Endothelial cell (in vitro differentiated cells): Measurements from ENCODE around the gene ZNF442. TPM values are rescaled to one million over a fixed set of nuclear protein-coding genes. Genes with fewer than 3 reads are reported as not detected.
A peak's percentile ranks its signal among the peaks of the same experiment; 100 is the strongest.
"Not testable (repeated sequence)": the region's sequence is repeated elsewhere in the genome, so short reads cannot be mapped to it uniquely, and the experiment has no call there.

Experiments used
- DNase-seq: peaks from one replicate; pipeline ENCODE4 v3.0.0; 2021; ENCODE audit warnings: low spot score
- H3K27ac Mint-ChIP-seq: one replicate; pipeline ENCODE4 v1.8.0; 2021; ENCODE audit warnings: mixed read lengths, inconsistent platforms; ENCODE audit not compliant: unreplicated experiment
- H3K27me3 Mint-ChIP-seq: one replicate; pipeline ENCODE4 v1.8.0; 2021; ENCODE audit warnings: mild to moderate bottlenecking, moderate library complexity, mixed read lengths, inconsistent platforms; ENCODE audit not compliant: unreplicated experiment
- H3K36me3 Mint-ChIP-seq: one replicate; pipeline ENCODE4 v1.8.0; 2021; ENCODE audit warnings: mild to moderate bottlenecking, low read depth, mixed read lengths, inconsistent platforms; ENCODE audit not compliant: unreplicated experiment
- H3K4me1 Mint-ChIP-seq: one replicate; pipeline ENCODE4 v1.8.0; 2021; ENCODE audit warnings: mild to moderate bottlenecking, mixed read lengths, inconsistent platforms; ENCODE audit not compliant: unreplicated experiment
- H3K4me3 Mint-ChIP-seq: one replicate; pipeline ENCODE4 v1.8.0; 2021; ENCODE audit warnings: mild to moderate bottlenecking, mixed read lengths, inconsistent platforms; ENCODE audit not compliant: unreplicated experiment
- H3K9me3 Mint-ChIP-seq: one replicate; pipeline ENCODE4 v1.8.0; 2021; ENCODE audit warnings: mixed read lengths, inconsistent platforms; ENCODE audit not compliant: unreplicated experiment
- total RNA-seq: library from RNA; stranded (reverse); fragmentation: NEBNext Ultra II Directional; extraction: Animal tissue kit (Norgen Biotek cat#: 25700); gene quantifications from one replicate; pipeline ENCODE4 v1.2.1, GENCODE V29; 2021; ENCODE audit not compliant: unreplicated experiment
- TF ChIP-seq, protein P1 (sequence below): fragments of 200-600 bp; sonication (generic); IDR thresholded peaks from one replicate; pipeline ENCODE4 v1.5.0; 2021; ENCODE audit warnings: antibody characterized with exemption; ENCODE audit not compliant: unreplicated experiment

ZNF442 gene
- total RNA-seq, 1 donor from 2014 or later, result 4.0 TPM

DNA sequence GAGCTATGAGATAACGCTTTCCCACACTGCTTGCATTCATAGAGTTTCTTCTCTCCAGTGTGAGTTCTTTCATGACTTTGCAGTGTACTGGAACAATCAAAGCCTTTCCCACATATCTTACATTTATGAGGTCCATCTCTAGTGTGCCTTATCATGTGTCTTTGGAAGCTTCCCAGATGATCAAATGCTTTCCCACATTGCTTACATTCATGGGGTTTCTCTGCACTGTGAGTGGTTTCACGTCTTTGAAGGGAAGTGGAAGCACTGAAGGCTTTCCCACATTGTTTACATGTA lies 14.9 kb upstream of the ZNF442 start:
- DNase-seq, result no peak
- Mint-ChIP-seq H3K36me3 (peaks cover 47% of the 10 kb centered on the region), H3K4me1 (no peaks in the 10 kb centered on the region), H3K27me3 (peaks cover 4% of the 10 kb centered on the region), H3K9me3 (peaks cover 37% of the 10 kb centered on the region), H3K4me3 (no peak overlapping the region), H3K27ac (no peak overlapping the region)
- TF ChIP-seq, protein P1, sequence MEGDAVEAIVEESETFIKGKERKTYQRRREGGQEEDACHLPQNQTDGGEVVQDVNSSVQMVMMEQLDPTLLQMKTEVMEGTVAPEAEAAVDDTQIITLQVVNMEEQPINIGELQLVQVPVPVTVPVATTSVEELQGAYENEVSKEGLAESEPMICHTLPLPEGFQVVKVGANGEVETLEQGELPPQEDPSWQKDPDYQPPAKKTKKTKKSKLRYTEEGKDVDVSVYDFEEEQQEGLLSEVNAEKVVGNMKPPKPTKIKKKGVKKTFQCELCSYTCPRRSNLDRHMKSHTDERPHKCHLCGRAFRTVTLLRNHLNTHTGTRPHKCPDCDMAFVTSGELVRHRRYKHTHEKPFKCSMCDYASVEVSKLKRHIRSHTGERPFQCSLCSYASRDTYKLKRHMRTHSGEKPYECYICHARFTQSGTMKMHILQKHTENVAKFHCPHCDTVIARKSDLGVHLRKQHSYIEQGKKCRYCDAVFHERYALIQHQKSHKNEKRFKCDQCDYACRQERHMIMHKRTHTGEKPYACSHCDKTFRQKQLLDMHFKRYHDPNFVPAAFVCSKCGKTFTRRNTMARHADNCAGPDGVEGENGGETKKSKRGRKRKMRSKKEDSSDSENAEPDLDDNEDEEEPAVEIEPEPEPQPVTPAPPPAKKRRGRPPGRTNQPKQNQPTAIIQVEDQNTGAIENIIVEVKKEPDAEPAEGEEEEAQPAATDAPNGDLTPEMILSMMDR, result no peak

DNA sequence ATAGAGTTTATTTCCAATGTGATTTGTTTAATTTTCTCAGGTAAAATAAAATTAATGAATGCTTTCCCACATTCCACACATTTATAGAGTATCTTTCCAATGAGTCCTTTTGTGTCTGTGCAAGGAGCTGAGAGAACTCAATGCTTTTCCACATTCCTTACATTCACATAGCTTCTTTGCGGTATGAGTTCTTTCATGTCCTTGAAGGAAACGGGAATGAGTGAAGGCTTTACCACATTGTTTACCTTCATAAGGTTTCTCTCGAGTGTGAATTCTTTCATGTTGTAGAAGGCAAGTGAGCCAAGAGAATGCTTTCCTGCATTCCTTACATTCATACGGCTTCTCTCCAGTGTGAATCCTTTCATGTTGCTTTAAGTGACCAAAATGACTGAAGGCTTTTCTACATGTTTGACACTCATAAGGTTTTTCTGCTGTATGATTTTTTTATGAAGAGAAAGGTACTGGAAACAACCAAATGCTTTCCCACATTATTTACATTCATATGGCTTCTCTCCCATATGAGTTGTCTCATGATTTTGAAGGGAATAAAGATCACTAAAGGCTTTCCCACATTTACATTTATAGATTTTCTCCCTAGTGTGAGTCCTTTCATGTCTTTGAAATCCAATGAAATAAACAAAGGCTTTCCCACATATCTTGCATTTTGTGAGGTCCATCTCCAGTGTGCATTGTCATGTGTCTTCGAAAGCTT lies 14.4 kb upstream of the ZNF442 start:
- Mint-ChIP-seq H3K9me3 (peaks cover 39% of the 10 kb centered on the region), H3K4me3 (no peak overlapping the region), H3K27ac (no peak overlapping the region), H3K4me1 (no peaks in the 10 kb centered on the region), H3K36me3 (peaks cover 50% of the 10 kb centered on the region), H3K27me3 (peaks cover 4% of the 10 kb centered on the region)
- DNase-seq, result no peak
- TF ChIP-seq, protein P1, result no peak

- Mint-ChIP-seq H3K27me3 (peaks cover 3% of the 10 kb centered on the region), H3K36me3 (peaks cover 28% of the 10 kb centered on the region)
Observed at GRCh38 chr19:12374026-12374425, 8.5 kb upstream of the ZNF442 start.

GRCh38 chr19:12364391-12365235 lies 870 bp downstream of the ZNF442 start:
- TF ChIP-seq, protein P1, result no peak
- Mint-ChIP-seq H3K9me3 (peaks cover 21% of the 10 kb centered on the region), H3K27ac (peak overlapping the region; percentile 72), H3K4me3 (peak overlapping the region; percentile 92), H3K4me1 (peaks cover 10% of the 10 kb centered on the region), H3K27me3 (peaks cover 8% of the 10 kb centered on the region), H3K36me3 (peaks cover 37% of the 10 kb centered on the region)
- no peak for DNase-seq

More at GRCh38 chr19:12374026-12374425, 8.5 kb upstream of the ZNF442 start:
- no peak for DNase-seq
- no peak overlapping the region for H3K4me3 Mint-ChIP-seq
- peaks cover 27% of the 10 kb centered on the region for H3K9me3 Mint-ChIP-seq
- TF ChIP-seq, protein P1, result no peak
- H3K27ac Mint-ChIP-seq, result no peak overlapping the region
- no peaks in the 10 kb centered on the region for H3K4me1 Mint-ChIP-seq

- peaks cover 10% of the 10 kb centered on the region for H3K27me3 Mint-ChIP-seq
- not testable (repeated sequence) for DNase-seq, H3K4me1 Mint-ChIP-seq, H3K27ac Mint-ChIP-seq, H3K4me3 Mint-ChIP-seq
- H3K36me3 Mint-ChIP-seq, result peaks cover 42% of the 10 kb centered on the region
- H3K9me3 Mint-ChIP-seq, result peaks cover 31% of the 10 kb centered on the region
Observed at GRCh38 chr19:12362236-12362635, 3.2 kb downstream of the ZNF442 start.
